Choroid plexus epithelial cell (primary cell): ENCODE data around the gene PRKN.

Experiments
- DNase-seq: peaks from one replicate; pipeline ENCODE4 v3.0.0-alpha.2; 2010; ENCODE audit warnings: low read depth
- H3K4me3 ChIP-seq: 2 replicates; pipeline ENCODE4 v1.5.1; 2011; ENCODE audit warnings: low read depth, mild to moderate bottlenecking, control low read depth, low read length, moderate library complexity
- TF ChIP-seq, protein P1 (sequence below): conservative IDR thresholded peaks from 2 replicates; pipeline ENCODE4 v1.5.1; 2011; ENCODE audit warnings: low read depth, mild to moderate bottlenecking, control low read depth, inconsistent platforms, low read length, moderate library complexity

The PRKN gene

DNA sequence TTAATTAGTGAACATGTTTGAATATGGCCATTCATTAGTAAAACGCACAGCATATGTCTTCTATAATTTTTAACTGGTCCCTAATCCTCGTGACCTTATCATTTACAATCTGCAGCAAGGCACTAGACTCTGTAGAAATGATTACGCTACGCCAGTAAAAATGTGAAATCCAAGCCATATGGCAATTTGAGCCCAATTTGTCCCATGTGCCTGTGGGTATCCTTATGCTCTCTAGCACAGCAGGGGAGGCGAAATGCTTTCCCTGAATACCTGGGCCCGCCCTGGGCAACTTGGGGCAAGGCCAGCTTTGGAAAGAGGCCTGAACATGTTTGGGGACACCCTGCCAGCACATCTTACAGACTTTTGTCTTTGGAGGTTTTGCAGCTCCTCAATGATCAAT lies 1331.0 kb downstream of the PRKN start:
- no peak overlapping the region for H3K4me3 ChIP-seq
- no peak for DNase-seq
- TF ChIP-seq, protein P1, sequence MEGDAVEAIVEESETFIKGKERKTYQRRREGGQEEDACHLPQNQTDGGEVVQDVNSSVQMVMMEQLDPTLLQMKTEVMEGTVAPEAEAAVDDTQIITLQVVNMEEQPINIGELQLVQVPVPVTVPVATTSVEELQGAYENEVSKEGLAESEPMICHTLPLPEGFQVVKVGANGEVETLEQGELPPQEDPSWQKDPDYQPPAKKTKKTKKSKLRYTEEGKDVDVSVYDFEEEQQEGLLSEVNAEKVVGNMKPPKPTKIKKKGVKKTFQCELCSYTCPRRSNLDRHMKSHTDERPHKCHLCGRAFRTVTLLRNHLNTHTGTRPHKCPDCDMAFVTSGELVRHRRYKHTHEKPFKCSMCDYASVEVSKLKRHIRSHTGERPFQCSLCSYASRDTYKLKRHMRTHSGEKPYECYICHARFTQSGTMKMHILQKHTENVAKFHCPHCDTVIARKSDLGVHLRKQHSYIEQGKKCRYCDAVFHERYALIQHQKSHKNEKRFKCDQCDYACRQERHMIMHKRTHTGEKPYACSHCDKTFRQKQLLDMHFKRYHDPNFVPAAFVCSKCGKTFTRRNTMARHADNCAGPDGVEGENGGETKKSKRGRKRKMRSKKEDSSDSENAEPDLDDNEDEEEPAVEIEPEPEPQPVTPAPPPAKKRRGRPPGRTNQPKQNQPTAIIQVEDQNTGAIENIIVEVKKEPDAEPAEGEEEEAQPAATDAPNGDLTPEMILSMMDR = no peak

- no peak overlapping the region for H3K4me3 ChIP-seq
- TF ChIP-seq, protein P1 = no peak
- no peak for DNase-seq
Measured at GRCh38 chr6:161395716-161396231, 1331.8 kb downstream of the PRKN start.

- no peak overlapping the region for H3K4me3 ChIP-seq
- DNase-seq = no peak
- TF ChIP-seq, protein P1 = no peak
Measured at GRCh38 chr6:161394437-161394836, 1333.1 kb downstream of the PRKN start.

GRCh38 chr6:161393839-161394364 lies 1333.7 kb downstream of the PRKN start:
- H3K4me3 ChIP-seq = peak overlapping the region; percentile 41
- TF ChIP-seq, protein P1 = peak; percentile 73
- DNase-seq = peak; percentile 96

DNA sequence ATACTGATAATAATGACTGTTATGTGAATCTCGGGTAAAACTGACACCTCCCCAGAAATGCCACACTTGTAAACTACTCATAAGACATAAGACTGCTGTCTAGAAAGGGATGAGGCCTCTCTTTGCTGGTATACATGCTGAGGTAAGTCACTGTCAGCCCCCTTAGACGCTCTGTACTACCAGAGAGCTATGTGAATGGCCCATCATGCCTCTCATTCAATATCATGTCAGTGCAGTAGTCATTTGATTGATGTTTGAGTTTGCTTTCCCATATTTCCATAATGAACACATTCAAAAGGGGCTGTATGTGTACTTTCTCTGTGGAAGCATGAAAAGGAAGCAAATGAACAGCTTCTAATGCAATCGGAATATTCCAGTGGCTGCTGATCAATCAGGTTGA lies 1334.3 kb downstream of the PRKN start:
- no peak for DNase-seq
- no peak overlapping the region for H3K4me3 ChIP-seq
- TF ChIP-seq, protein P1 = no peak

DNA sequence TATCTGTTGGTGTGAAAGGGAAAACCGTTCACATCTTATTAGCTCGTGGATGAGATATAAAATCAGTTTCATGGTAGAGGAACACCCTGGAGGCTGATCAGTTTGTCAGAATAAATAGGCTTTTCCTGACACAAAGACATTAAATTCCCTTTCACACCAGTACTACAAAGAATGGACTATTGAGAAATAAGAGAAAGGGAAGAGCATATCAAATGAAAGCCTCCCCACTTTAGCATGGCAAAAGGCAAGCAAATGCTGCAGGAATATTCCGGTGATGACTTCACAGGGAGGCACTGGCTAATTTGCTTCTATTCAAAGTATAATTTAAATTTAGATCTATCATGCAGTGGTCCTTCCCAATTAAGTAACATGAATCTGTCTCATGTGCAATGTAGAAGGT lies 1337.8 kb downstream of the PRKN start:
- no peak for DNase-seq
- TF ChIP-seq, protein P1 = no peak
- no peak overlapping the region for H3K4me3 ChIP-seq

- no peak for DNase-seq
- TF ChIP-seq, protein P1 = no peak
Measured at GRCh38 chr6:161383951-161384350, 1343.6 kb downstream of the PRKN start.

More at GRCh38 chr6:161383951-161384350, 1343.6 kb downstream of the PRKN start:
- H3K4me3 ChIP-seq = no peak overlapping the region
